Measurements from ENCODE around the gene CMA1.

The CMA1 gene

DNA sequence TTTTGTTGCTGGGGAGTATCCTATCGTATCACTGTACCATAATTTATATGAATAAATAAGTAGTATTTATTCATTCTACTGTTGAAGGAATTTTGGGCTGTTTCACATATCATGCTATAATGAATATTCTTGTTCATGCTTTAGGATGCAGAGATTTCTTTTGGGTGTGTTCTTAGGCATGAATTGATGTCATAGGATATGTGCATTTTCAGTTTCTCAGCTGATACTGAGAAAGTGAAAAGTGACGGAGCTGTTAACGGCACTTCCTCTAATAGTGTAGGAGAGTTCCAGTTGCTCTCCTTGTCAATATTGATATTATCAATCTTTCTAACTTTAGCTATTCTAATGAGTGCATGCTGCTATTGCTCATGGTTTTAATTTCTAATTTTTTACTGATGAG, 42.3 kb downstream of the CMA1 start:
- DNase-seq (ENCODE audit: low read depth in 2 of 2) = no peak

DNA sequence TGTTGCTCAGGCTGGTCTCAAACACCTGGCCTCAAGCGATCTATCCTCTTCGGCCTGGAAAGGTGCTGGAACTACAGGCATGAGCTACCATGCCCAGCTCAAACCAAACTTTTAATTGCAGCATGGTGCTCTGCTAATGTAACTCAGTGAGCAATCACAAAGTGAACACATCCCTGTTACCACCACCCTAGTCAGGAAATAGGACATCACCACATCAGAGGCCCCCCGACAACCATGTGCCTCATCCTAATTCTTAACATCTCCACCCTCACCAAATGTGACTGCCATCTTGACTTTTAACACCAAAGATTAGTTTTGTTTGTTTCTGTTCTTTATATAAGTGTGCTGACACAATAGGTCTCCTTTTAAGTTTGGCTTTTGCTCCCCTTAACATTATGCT, 42.7 kb downstream of the CMA1 start:
- DNase-seq (ENCODE audit: low read depth in 2 of 2) = no peak

DNA sequence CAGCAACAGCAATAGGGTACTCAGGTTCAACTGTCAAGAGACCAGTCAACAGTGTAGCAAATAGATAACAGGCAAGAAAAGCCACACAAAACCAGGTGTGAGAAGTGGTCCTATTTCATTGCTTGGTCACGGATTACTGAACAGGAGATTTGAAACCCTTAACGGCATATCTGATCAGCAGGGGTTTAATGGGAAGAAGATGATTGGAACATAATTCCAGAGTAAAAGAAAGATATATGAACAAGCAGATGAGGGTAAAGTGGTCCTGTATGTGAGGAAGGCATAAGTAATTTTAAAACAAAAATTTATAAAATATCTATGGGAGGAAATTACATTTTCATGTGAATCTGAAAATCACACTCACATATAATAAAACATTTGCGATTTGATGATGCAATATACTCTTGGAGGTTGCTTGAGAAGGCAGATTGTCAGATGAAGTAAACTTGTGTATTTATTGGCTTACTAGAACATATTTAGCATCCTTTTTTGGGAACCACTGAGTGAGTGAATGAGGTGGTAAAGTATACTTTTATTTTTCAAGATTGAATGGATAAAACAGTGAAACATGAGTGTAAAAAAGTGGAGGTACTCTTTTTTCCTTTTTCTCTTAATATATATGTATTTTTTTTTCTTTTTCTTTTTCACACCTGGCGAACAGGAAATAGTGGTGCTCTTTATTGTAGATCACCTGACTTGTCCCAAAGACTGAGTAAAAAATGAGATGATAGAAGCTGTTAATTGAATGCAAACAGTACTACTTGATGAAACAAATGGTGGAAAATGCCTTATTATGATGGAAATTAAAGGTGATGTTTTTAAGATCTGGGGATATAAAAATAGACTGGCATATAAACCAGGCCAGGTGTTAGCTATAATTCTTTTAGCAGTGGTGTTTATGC, 43.9 kb downstream of the CMA1 start:
- DNase-seq (ENCODE audit: low read depth in 2 of 2) = no peak

DNA sequence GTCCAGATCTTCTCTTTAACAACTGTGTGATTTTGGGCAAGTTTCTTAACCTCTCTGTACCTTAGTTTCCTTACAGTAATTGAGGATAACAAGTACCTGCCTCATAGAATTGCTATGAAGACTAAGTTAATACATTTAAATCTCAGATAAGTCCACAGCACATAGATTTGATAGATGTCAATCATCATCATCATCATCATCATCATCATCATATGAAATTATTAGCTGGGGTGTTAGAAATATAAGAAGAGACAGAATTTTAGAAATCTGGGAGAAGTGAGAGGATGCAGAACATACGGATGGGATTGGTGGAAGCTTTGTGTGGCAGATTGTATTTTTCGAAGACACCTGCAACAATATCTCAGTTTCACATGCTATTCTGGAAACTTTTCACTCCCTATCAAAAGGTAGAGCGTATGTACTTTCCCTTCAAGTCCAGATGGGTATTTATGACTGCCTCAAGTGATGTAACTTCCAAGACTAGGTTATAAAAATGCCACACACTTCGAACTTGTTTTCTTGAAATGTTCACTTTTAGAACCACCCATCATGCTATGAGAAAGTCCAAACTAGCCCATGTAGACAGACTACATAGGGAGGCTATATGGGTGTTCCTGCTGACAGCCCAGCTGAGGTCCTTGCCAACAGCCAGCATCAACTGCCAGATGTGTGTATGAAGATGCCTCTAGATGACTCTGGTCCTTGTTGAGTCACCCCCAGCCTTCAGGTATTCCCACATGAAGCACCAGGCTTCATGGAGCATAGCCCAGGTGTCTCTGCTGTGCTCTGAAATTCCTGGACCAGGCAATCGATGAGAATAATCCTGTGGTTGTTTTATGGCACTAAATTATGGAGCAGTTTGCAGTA, 44.8 kb downstream of the CMA1 start:
- DNase-seq (ENCODE audit: low read depth in 2 of 2) = no peak

DNA sequence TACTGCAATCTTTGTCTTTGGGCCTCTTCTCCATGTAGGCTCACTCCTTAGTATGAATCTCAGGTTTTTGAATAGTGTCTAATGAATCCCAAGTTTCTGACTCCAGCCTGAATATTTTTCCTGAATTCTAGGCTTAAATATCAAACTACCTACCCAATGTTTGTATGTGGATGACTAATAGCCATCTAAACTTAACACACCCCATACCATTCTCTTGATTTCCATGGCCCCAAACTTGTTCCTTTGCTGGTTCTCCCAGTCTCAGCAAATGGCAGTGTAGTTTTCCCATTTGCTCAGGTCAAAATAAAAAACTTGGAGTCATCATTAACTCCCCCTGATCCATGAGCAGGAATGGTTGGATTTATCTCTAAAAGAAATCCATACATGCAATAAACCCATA, 46.7 kb downstream of the CMA1 start:
- DNase-seq (ENCODE audit: low read depth in 2 of 2) = no peak

DNA sequence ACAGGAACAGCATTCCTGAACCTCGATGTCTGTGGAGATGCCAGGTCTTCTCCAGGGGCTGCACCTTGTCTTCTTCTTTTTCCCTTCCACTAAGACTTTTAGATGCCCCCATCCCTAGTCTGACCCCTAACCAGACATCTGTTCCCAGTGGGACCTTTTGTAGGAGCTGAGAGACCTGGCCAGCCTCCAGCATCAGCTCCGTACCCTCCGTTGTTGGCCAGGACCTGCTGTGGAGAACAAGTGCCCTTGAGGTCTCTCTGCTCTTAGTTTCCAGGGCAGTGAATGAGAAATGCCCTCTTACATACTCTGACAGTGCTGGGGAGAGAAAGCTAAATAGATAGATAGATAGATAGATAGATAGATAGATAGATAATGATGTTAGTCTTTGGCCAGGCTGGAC, 48.7 kb downstream of the CMA1 start:
- no peak for DNase-seq (ENCODE audit: low read depth in 2 of 2)

DNA sequence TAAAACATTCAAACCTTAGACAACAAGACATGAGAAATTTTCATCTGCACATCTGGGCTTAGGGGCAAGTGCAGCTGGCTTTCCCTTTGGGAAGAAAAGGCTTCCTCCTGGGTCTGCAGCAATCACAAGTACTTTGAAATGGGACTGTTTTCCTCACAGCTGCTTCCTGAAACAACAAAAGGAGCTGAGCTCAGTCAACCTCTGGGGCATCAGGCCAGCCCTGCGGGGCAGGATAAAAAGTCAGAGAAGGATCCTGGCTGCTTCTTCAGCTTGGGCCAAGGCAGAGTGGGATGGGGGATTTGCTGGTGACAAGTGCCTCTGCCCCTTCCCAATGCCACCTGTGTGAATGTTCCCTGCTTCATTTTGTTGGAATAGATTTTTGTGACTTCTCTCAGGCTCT, 49.3 kb downstream of the CMA1 start:
- no peak for DNase-seq (ENCODE audit: low read depth in 2 of 2)

DNA sequence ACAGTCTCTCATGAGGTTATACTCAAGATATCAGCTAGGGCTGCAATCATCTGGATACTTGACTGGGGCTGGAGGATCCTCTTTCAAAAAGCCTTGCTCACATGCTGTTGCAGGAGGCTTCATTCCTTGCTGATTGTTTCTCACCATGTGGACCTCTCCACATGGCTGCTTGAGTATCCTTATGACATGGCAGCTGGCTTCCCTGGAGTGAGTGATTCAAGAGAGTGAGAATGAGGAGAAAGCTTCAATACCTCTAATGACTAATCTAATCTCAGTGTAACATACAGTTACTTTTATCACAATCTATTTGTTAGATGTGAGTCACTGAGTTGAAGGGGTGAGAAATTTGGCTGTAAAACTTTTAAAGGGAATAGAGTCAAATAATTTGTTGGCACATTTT, 51.1 kb downstream of the CMA1 start:
- DNase-seq (ENCODE audit: low read depth in 2 of 2) = no peak
